RKO (cell line): ENCODE results near the gene IMMP1L.

Experiments used
- DNase-seq: peaks from one replicate; pipeline ENCODE4 v3.0.0-alpha.2; 2016; ENCODE audit warnings: low spot score

IMMP1L gene

GRCh38 chr11:31387379-31387778 lies 122.0 kb downstream of the IMMP1L start:
- DNase-seq, result no peak

DNA sequence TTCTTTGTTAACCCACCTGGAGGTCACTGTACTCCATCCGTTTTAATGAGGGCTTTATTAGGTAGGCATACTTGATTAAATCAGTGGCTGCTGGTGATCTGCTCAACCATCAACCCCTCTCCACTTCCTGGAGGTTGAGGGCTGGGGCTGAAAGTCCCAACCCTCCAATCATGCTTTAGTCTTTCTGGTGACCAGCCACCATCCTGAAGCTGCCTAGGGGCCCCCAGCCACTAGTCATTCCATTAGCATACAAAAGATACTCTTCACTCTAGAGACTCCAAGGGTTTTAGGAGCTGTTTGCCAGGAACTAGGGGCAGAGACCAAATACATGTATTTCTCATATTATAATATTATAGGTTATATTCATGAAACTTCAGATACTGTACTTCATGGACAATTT lies 126.3 kb downstream of the IMMP1L start:
- no peak for DNase-seq
